ENCODE measurements around the gene SIDT2. TPM values are rescaled to one million over a fixed set of nuclear protein-coding genes. Genes with fewer than 3 reads are reported as not detected.

Gene SIDT2
- total and polyA plus RNA-seq, 2 of the 13 experiments (the other 11 are each of a cell fraction or from before 2014, with no cell fraction given): 11.5 to 28.0 TPM

GRCh38 chr11:117143871-117144476 lies 34.6 kb upstream of the SIDT2 start, which contains the start of gene PAFAH1B2 (continued):
- TF ChIP-seq, protein P1, sequence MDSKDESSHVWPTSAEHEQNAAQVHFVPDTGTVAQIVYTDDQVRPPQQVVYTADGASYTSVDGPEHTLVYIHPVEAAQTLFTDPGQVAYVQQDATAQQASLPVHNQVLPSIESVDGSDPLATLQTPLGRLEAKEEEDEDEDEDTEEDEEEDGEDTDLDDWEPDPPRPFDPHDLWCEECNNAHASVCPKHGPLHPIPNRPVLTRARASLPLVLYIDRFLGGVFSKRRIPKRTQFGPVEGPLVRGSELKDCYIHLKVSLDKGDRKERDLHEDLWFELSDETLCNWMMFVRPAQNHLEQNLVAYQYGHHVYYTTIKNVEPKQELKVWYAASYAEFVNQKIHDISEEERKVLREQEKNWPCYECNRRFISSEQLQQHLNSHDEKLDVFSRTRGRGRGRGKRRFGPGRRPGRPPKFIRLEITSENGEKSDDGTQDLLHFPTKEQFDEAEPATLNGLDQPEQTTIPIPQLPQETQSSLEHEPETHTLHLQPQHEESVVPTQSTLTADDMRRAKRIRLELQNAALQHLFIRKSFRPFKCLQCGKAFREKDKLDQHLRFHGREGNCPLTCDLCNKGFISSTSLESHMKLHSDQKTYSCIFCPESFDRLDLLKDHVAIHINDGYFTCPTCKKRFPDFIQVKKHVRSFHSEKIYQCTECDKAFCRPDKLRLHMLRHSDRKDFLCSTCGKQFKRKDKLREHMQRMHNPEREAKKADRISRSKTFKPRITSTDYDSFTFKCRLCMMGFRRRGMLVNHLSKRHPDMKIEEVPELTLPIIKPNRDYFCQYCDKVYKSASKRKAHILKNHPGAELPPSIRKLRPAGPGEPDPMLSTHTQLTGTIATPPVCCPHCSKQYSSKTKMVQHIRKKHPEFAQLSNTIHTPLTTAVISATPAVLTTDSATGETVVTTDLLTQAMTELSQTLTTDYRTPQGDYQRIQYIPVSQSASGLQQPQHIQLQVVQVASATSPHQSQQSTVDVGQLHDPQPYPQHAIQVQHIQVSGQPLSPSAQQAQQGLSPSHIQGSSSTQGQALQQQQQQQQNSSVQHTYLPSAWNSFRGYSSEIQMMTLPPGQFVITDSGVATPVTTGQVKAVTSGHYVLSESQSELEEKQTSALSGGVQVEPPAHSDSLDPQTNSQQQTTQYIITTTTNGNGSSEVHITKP (CRISPR knock-in tag; IDR thresholded peaks at IDR 0.05; ENCODE audit: low read depth): 0 out of 2 replicates have a peak, but pooled peaks have one; percentile 66
- TF ChIP-seq ZFP82 (CRISPR knock-in tag; IDR thresholded peaks at IDR 0.05; ENCODE audit: borderline replicate concordance) (no peak; the same call in 1 of the 2 replicates), RFXANK (CRISPR knock-in tag; IDR thresholded peaks at IDR 0.05) (0 out of 2 replicates have a peak, but pooled peaks have one; percentile 72), SUZ12 (IDR thresholded peaks at IDR 0.05; ENCODE audit: low read depth, low read length) (no peak), ZSCAN31 (CRISPR knock-in tag; IDR thresholded peaks at IDR 0.05; ENCODE audit: low read depth) (peak; percentile 92), ZFP36L2 (CRISPR knock-in tag; IDR thresholded peaks at IDR 0.05) (peak; percentile 80; the same call in 1 of the 2 replicates), POLR2G (IDR thresholded peaks at IDR 0.05; ENCODE audit: low read depth, low read length) (peak; percentile 96), SP140L (CRISPR knock-in tag; IDR thresholded peaks at IDR 0.05; ENCODE audit: borderline replicate concordance) (no peak; the same call in 1 of the 2 replicates), ZIK1 (CRISPR knock-in tag; IDR thresholded peaks at IDR 0.05; ENCODE audit: borderline replicate concordance, low read depth) (no peak; the same call in 1 of the 2 replicates), SYNCRIP (IDR thresholded peaks at IDR 0.05; ENCODE audit: insufficient read depth, low read depth, low read length) (no peak), PATZ1 (CRISPR knock-in tag; IDR thresholded peaks at IDR 0.05) (peak; percentile 60; the same call in 1 of the 2 replicates), CREB3 (CRISPR knock-in tag; IDR thresholded peaks at IDR 0.05) (no peak), SRSF9 (IDR thresholded peaks at IDR 0.05; ENCODE audit: borderline replicate concordance, insufficient read depth, low read depth, low read length, poor library complexity, severe bottlenecking) (no peak), NFIC (IDR thresholded peaks at IDR 0.05; ENCODE audit: low read length) (no peak), MBNL3 (CRISPR knock-in tag; conservative IDR thresholded peaks at IDR 0.05) (no peak), TEAD2 (CRISPR knock-in tag; IDR thresholded peaks at IDR 0.05) (0 out of 2 replicates have a peak, but pooled peaks have one; percentile 20), AGO1 (IDR thresholded peaks at IDR 0.05; ENCODE audit: low read depth, low read length, poor library complexity, severe bottlenecking) (no peak), ZMYM2 (CRISPR knock-in tag; IDR thresholded peaks at IDR 0.05) (no peak), NR2F2 (IDR thresholded peaks at IDR 0.05; ENCODE audit: borderline replicate concordance, low read depth) (peak; percentile 56; the same call in 1 of the 2 replicates), HOXA7 (CRISPR knock-in tag; IDR thresholded peaks at IDR 0.05) (0 out of 2 replicates have a peak, but pooled peaks have one; percentile 44)
- TF ChIP-seq, protein P2, sequence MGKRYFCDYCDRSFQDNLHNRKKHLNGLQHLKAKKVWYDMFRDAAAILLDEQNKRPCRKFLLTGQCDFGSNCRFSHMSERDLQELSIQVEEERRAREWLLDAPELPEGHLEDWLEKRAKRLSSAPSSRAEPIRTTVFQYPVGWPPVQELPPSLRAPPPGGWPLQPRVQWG (CRISPR knock-in tag; IDR thresholded peaks at IDR 0.05; ENCODE audit: borderline replicate concordance, low read depth): no peak
- TF ChIP-seq, protein P3, sequence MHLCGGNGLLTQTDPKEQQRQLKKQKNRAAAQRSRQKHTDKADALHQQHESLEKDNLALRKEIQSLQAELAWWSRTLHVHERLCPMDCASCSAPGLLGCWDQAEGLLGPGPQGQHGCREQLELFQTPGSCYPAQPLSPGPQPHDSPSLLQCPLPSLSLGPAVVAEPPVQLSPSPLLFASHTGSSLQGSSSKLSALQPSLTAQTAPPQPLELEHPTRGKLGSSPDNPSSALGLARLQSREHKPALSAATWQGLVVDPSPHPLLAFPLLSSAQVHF (CRISPR knock-in tag; IDR thresholded peaks at IDR 0.05): peak; percentile 81; the same call in 1 of the 2 replicates

Measured in HepG2 (cell line).